ENCODE data around the gene GAB4.
"Not testable (repeated sequence)": the region's sequence is repeated elsewhere in the genome, so short reads cannot be mapped to it uniquely, and the experiment has no call there.

GAB4 gene

DNA sequence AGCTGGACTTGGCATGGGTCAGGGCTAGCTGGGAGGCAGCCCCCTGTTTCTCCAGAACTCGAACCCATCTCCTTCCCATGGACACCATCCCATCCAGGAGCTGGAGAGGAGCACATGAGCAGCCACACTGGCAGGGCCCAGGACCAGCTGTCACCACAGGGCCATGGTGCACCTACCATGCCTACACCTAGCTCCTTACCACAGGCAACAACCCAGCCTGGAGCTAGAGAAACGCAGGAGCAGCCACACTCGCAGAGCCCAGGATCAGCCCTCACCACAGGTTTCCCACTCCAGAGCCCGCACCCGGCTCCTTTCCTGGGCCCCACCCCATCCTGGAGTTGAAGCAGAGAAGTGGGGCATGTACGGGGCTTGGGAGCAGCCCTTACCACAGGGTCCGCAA lies 50.2 kb downstream of the GAB4 start:
- no peak for DNase-seq

DNA sequence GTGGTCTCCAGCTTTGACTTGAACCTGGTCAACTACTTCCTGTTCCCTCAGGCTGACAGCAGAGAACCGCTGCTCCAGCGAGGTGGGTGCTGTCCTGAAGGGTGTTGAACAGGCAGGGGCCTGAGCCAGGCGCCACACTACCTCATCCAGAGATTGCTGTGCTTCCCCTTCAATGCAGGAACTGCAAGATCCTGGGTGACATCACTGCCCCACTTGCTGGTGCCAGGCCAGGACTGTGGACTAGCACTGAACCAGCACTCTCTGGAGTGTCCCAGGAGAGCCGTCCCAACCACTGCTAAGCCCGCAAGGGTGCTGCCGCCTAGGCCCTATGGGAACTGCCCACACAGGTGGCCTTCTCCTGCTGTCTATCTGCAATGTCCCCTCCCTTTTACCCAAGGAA lies 51.7 kb downstream of the GAB4 start:
- no peak for DNase-seq

DNA sequence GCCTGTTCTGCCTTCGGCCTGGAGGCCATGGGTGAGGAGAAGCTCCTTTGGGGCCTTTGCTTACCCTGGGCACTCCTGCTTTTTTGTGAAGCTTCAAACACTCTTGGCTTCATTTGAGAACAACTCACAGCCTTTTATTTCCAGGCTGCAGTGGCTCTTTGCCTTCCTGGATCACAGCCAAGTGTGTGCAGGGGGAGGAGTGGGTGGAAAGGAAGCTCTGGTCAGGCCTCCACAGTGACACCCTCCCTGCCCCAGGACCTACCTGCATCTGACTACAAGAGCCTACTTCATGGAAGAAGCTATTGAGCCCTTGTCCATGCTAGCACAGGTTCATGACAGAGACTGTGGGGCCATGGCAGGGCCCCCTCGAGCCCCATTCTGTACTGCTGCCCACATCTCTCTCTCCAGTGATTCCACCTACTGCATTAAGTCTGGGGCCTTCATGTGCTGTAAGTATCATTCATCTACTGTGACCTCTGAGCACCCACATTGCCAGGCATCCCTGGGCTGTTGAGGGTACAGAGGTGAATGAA lies 52.3 kb downstream of the GAB4 start:
- no peak for DNase-seq

DNA sequence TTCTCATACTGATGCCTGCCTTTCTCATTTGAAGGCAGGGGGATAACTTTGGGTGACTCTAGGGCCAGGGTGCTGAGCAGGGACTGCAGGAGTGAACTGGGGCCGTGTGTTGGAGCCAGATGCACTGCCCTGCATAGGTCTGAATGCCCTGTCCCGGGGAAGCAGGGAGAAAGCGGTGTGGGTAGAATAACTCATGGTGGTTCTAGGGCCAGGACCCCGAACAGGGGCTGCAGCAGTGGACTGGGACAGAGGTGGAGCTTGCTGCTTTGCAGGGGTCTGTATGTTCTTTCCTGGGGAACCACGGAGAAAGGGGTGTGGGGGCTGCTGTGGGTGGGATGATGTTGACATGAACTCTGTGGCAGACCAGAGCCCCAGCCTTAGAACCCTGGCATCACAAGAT lies 52.9 kb downstream of the GAB4 start:
- DNase-seq: no peak

DNA sequence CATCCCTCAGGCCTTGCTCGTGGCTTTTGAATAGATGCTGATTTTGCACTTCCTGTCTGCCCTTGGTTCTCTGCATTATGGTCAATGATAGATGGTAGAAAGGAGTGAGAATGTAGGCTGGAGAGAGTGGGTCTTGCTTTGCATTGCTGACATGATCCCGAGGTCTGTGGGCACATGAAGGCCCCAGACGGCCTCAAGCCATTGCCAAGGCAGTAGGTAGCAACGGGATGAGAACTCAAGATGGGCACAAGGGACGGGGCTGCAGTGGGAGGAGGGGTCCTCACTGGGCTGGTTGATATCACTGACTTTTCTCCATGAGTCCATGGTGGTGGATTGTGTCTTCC lies 54.0 kb downstream of the GAB4 start:
- DNase-seq: no peak

DNA sequence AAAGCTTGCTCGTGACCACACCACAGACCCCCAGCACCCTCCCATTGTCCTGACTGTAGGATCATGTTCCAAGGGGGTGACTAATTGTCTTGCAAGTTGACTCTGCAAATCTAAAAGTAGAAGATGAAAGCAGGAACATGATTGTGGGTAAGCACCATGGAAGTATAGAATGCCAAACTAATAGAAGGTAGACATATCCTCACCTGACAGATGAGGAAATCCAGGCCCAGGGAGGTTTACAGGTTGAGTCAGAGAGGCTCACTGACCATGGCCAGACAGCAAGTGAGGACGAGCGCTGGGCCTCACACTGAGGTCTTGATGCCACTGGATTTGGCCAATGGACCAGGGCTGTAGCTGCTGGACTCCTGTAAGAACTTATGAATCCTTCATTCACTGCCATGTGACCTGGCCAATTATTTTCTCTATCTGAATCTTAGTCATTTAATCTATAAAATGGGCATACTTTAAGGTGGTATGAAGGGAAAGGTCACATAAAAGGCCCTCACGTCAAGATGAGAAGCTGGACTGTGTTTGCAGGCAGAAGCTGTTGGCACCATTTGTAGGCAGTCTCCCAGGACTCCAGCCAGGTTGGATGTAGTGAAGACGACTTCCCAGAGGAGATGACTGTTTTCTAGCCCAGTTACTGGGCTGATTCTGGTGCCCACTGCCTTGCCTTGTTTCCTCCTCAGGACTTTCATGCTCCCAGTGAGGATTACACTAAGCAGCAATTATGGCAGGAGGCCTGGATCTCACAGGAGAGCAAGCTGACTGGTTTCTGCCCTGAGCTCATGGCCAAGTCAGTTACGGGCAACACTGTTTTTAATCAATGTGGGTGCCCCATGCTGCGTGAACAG lies 54.6 kb downstream of the GAB4 start:
- no peak for DNase-seq

DNA sequence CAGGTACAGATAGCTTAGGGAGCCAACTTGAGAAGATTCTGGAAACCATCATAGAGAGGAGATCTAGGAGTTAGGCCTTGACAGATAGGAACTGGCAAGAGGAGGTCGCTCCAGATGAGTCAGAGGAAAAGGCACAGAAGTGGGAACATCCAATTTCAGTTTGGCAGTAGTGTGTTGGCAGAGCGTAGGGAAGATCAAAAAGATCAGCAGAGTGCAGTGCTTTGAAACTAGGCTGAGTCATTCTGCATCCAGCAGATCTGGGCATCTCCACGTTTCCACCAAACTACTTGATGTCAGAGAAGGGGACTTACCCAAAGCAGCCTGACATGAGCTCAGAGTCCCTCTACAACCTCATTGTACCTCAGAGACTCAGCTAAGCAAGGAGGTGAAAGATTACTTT lies 58.5 kb downstream of the GAB4 start:
- DNase-seq: no peak

DNA sequence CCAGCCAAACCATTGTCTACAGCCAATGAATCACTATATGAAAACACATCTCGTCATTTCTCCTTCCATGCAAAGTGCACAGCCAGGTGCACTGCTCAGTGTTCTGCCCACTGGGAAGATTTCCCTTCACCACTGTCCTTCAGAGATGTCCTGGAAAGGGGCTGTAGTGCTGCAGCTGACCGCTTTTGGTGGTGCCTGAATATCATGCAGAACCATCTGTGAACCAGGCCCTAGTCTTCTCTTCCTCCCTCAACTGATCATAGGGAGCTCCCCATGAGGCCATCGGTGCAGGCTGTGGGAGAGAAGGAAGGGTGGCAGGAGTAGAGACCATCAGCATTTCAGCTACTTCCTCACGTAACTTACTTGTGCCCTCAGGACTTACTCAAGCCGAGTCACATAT lies 70.2 kb downstream of the GAB4 start:
- no peak for DNase-seq

DNA sequence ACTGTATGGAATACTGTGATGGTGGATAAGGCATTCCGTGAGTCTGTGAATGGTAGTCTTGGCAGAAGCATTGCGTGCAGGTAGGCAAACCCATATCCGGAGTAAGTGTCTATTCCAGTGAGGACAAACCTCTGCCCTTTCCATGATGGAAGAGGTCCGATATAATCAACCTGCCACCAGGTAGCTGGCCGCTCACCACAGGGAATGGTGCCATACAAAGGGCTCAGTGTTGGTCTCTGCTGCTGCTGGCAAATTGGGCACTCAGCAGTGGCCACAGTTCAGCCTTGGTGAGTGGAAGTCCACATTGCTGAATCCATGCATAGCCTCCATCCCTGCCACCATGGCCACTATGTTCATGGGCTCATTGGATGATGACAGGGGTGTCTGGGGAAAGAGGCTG lies 70.8 kb downstream of the GAB4 start:
- not testable (repeated sequence) for DNase-seq

DNA sequence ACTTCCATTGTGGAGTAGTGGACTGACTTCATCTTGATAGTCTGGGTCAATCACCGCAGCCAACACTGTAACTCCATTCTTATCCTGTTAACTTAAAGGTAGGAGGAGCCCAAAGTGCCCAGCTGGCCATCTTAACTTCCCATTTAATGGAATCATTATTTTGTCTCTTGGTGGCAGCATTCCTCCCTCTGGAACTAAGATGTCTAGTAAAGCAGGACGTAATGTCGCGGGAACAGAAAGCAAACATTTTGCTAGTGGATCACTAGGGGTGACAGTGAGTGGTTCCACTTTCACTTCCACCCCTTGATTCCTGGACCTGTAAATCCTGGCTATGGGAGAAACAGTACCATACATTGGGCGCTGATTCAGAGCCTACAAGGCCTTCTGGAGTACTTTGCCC lies 71.4 kb downstream of the GAB4 start:
- no peak for DNase-seq

DNA sequence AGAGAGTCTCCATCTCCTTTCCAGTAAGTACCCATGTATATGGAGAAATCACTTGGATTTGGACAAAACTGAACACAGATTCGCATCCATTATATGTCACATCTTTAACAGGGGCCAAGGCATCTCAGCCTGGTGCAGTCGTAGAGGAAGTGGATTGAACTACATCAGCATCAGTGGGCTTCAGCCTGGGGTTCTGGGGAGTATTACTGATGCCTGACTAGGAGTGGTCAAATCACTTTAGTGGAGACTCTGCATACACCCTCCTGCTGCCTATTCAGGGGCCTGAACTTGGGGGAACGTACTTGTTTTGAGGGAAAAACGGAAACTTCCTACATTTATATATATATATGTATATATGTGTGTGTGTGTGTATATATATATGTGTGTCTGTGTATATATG lies 72.8 kb downstream of the GAB4 start:
- DNase-seq: no peak

DNA sequence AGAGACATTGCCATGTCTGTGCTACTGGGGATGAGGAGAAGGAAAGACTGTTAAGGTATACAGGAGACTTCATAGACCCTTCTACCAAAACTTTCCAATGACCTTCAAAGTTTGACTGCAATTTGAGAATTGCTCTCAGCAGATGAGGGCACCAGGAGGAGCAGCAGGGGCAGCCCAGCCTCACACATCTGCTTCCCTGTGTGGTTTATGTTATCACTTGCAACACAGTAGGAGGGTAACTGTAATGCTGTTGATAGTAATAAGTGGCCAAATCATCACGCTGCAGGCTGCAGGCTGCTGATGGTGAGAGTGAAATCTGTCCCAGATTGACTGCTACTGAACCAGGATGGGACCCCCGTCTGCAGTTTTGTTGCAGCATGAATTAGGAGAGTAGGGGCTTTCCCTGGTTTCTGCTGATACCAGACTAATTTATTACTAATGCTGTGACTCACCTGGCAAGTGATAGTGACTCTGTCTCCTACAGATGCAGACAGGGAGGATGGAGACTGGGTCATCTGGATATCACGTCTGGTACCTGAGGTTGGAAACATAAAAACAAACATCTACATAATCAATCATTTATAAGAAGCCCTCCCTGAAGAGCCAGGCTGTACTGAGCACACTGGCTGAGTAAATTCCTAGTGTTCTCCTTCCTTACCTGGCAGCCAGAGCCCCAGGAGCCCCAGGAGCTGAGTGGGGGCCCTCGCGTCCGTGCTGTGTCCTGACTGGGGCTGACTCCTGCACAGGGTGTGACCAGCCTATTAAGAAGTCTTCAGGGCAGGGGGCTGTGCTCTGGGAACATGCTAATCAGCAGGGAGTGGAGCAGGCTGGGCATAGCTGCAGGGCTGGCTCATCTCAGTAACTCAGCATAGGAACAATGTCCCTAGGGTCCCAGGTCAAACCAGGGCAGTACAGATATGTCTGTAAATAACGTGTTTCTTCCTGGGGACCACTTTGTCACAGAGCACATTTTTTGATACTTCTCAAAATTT lies 74.4 kb downstream of the GAB4 start:
- DNase-seq: no peak

DNA sequence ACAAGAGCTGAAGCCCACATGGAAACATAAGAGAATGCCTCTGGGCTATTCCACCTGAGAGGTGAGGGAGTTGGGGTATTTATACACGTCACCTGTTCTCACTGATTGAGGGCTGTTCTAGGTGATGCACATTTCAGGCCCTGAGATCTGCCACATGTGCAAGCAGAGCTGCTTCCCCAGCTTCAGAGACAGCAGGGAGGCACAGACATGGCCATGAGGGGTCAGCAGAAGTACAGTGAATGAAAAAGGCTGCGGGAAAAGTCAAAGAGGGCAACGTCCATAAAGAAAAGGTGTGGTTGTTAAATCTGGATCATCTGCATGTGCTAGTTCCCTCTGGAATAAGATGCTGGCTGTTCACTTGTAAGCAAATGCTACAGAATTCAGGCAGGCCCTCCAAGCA lies 75.4 kb downstream of the GAB4 start:
- no peak for DNase-seq

DNA sequence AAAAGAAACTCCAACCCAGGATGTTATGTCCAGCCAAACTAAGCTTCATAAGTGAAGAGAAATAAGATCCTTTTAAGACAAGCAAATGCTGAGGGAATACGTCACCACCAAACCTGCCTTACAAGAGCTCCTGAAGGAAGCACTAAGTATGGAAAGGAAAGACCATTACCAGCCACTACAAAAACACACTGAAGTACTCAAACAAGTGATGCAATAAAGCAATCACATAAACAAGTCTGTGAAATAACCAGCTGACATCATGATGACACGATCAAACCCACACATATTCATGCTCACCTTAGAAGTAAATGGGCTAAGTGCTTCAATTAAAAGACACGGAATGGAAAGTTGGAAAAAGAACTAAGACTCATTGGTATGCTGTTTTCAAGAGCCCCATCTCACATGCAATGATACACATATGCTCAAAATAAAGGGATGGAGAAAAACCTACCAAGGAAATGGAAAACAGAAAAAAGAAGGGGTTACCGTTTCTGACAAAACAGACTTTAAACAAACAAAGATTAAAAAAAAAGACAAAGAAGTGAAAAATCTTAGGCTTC lies 82.5 kb downstream of the GAB4 start:
- DNase-seq: no peak

DNA sequence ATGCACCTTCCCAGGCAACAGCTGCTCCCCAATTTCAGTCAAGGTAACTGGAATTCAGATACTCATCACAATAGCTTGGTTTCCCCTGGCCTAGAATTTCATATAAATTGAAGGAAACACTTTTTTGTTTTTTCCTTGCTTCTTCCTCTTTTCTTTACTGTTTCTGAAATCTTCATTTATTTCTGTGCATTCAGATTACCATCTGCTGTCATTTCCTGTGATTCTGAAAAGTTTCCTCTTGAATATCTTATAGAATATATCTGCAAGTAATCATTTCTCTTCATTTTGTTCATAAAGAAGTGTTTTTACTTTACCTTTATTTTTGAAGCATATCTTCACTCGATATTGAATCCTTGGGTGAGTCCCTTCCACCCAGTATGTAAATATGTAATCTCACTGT lies 85.3 kb downstream of the GAB4 start:
- DNase-seq: no peak

DNA sequence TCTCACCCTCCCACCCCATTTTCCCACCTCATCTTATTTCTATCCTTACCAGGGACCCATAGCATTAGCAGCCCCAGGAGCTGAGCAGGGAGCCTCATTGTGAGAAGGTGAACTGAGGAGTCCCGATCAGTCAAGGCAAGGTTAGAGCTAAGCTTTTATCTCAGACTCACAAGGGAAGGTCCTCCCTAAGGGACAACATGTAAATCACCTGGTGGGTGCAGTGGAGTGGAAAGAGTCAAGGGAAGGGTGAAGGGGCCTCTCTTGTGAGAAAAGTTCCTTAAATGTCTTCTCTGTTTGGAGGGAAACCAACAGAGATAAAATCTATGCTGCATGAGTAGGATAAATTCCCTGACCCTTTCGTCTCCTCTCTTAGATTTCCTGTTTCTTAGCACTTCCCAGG lies 85.9 kb downstream of the GAB4 start:
- DNase-seq: no peak

DNA sequence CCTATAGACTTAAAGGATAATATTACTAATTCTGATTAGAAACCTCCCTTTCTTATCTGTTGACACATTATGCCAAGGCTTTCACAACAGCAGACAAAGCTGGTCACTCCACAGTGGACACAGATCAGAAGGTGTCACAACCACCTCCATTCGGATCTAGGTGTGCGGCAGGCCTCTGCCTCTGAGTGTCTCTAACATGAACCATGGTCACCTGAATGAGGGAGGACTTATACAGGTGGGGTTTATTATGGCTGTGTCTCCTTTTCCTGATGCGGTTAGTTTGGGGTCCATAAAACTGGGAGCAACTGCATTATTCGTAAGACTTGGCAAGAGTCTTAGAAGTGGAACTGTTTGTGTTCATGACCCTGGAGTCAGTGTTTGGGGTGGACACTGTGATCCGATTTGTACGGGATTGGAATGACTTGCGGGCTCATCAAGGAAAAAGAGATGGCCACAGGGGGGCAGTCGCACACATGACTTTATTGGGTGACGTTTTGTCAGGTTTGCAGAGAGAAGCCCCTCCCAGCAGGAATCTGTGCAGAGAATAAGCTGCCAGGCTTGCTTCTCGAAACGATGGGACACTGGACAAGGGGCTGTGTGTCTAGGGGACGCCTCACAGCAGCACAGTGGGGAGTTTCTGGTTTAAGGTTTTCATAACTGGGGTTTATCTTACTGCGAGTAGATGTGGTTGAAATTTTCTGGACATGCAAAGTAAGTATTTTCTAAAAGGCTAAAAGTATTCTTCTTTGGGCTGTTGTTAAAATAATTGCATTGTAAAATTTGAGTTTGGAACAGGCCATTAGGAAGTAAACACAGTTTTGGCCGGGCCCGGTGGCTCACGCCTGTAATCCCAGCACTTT lies 90.6 kb downstream of the GAB4 start:
- peak; percentile 33 to 45 for DNase-seq

DNA sequence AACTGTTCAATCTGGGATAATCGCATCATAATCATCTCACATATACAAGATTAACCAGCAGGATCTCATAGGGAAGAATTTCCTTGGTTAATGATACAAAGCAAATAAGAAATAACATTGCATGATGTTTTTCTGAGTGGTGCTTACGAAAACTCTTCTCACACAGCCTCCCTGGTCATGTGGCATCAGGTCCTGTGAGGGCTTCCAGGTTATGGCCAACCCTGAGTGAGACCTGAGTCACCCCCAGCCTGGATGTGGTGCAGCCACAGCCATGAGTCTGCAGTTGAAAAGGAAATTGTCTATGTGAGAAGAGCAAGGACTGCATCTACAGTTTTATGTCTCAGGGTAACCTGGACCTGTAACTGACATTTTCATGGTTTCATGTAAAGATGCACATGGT lies 92.3 kb downstream of the GAB4 start:
- no peak for DNase-seq

DNA sequence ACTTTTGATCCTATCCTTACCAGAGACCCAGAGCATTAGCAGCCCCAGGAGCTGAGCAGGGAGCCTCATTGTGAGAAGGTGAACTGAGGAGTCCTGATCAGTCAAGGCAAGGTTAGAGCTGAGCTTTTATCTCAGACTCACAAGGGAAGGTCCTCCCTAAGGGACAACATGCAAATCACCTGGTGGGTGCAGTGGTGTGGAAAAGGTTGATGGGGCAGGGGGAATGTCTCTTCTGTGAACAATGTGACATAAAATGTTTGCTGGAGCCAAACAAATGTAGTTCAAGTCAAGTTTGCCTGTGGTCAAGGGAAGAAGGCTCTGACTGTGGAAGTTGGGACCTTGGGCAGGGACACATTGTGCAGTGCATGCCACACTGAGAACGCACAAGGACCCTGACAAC lies 93.1 kb downstream of the GAB4 start:
- DNase-seq: not testable (repeated sequence)

DNA sequence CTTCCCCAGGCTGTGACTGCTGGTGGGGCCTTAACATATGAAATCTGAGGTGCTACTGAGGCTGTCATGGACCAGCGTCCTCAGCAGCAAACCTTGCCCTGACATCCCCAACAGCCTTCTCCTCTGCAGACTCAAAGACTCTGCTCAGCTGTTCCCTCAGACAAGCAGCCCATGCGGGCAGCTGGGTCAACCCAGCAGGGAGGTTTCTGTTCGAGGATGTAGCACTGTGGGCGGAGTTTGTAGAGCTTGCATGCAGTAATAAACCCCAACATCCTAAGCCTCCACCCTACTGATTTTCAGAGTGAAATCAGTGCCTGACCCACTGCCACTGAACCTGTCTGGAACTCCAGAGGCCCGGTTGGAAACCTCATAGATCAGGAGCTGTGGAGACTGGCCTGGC lies 94.0 kb downstream of the GAB4 start:
- no peak for DNase-seq

DNA sequence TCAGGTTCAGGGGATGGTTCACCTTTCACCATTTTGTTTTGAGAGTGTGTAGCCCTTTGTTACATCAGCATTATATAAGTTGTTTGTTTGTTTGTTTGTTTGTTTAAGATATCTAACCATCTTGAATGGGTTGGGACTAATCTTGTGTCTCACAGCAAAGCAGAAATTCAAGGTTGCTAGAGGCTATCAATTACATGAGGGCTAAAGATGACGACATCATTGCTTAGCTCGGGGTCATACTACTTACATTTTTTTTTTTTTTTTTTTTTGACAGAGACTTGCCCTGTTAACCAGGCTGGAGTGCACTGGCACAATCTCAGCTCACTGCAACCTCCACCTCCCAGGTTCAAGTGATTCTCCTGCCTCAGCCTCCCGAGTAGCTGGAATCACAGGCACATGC lies 95.7 kb downstream of the GAB4 start:
- DNase-seq: no peak

Measured in activated CD4-positive, alpha-beta T cell treated with anti-CD3 and anti-CD28 coated beads for 4 hours (primary cell).